HEK293 (cell line): Measurements from ENCODE around the gene SLC9A9.

Experiments
- CTCF ChIA-PET: fragments of 350-600 bp; formaldehyde crosslinking; extraction: SDS; loops from one replicate; lab custom pipeline; 2021; ENCODE audit warnings: antibody characterized with exemption; lab: Yijun Ruan, JAX
- POLR2A ChIA-PET: fragments of 300-600 bp; formaldehyde crosslinking; extraction: SDS; loops from one replicate; lab custom pipeline; 2020; ENCODE audit warnings: antibody characterized with exemption, inconsistent platforms; lab: Yijun Ruan, JAX
- H3K27ac ChIP-seq: fragments of 200-500 bp; sonication (Bioruptor generic); 2 replicates; pipeline ENCODE4 v1.5.1; 2014; ENCODE audit warnings: low read depth, low read length, control low read depth, inconsistent platforms; ENCODE audit errors: extremely low read depth
- H3K36me3 ChIP-seq, 2 experiments: fragments of 200-500 bp in 1 of 2; sonication (Bioruptor generic) in 1 of 2; 1 replicate in 1 of 2; 2 replicates in 1 of 2; pipeline ENCODE4 v1.5.1; 2014 to 2017; ENCODE audit warnings: inconsistent platforms in 2 of 2, low read length in 2 of 2; ENCODE audit not compliant: control insufficient read depth in 2 of 2, insufficient read depth in 1 of 2
- H3K4me1 ChIP-seq: fragments of 200-500 bp; sonication (Bioruptor generic); 2 replicates; pipeline ENCODE4 v1.5.1; 2014; ENCODE audit warnings: mild to moderate bottlenecking, low read length, inconsistent platforms; ENCODE audit not compliant: control insufficient read depth, insufficient read depth
- H3K4me3 ChIP-seq: 2 replicates; pipeline ENCODE4 v1.5.1; 2011; ENCODE audit warnings: low read depth, mild to moderate bottlenecking, control low read depth, low read length, moderate library complexity
- H3K9me3 ChIP-seq: fragments of 200-500 bp; sonication (Bioruptor generic); 2 replicates; pipeline ENCODE4 v1.5.1; 2014; ENCODE audit warnings: low read depth, low read length, inconsistent platforms; ENCODE audit not compliant: control insufficient read depth, insufficient read depth
- WT1 ChIP-seq: fragments of 450-650 bp; formaldehyde crosslinking; IDR thresholded peaks from 2 replicates; pipeline ENCODE4 v1.5.1; 2016; ENCODE audit warnings: missing biosample characterization, missing genetic modification characterization
- ZBTB17 ChIP-seq: fragments of 450-650 bp; formaldehyde crosslinking; IDR thresholded peaks from 2 replicates; pipeline ENCODE4 v1.5.1; 2016; ENCODE audit warnings: missing biosample characterization, missing genetic modification characterization
- ZBTB20 ChIP-seq: fragments of 450-650 bp; formaldehyde crosslinking; IDR thresholded peaks from 2 replicates; pipeline ENCODE4 v1.5.1; 2016; ENCODE audit warnings: missing biosample characterization, missing genetic modification characterization
- ZNF114 ChIP-seq: fragments of 450-650 bp; formaldehyde crosslinking; IDR thresholded peaks from 2 replicates; pipeline ENCODE4 v1.5.0; 2017; ENCODE audit warnings: missing biosample characterization, missing genetic modification characterization
- ZNF133 ChIP-seq: fragments of 450-650 bp; formaldehyde crosslinking; IDR thresholded peaks from 2 replicates; pipeline ENCODE4 v1.5.1; 2016; ENCODE audit warnings: missing biosample characterization, missing genetic modification characterization
- ZNF16 ChIP-seq: fragments of 450-650 bp; formaldehyde crosslinking; IDR thresholded peaks from 2 replicates; pipeline ENCODE4 v1.5.1; 2016; ENCODE audit warnings: low read depth, missing biosample characterization, missing genetic modification characterization
- ZNF169 ChIP-seq: fragments of 450-650 bp; formaldehyde crosslinking; IDR thresholded peaks from 2 replicates; pipeline ENCODE4 v1.5.1; 2016; ENCODE audit warnings: missing biosample characterization, missing genetic modification characterization
- ZNF174 ChIP-seq: fragments of 450-650 bp; formaldehyde crosslinking; IDR thresholded peaks from 2 replicates; pipeline ENCODE4 v1.5.0; 2017; ENCODE audit warnings: missing biosample characterization, mild to moderate bottlenecking, missing genetic modification characterization
- ZNF18 ChIP-seq: fragments of 450-650 bp; formaldehyde crosslinking; IDR thresholded peaks from 2 replicates; pipeline ENCODE4 v1.5.1; 2016; ENCODE audit warnings: missing biosample characterization, missing genetic modification characterization
- ZNF202 ChIP-seq: fragments of 450-650 bp; formaldehyde crosslinking; IDR thresholded peaks from 2 replicates; pipeline ENCODE4 v1.5.1; 2016; ENCODE audit warnings: missing biosample characterization, missing genetic modification characterization, borderline replicate concordance
- ZNF239 ChIP-seq: fragments of 450-650 bp; formaldehyde crosslinking; IDR thresholded peaks from 2 replicates; pipeline ENCODE4 v1.5.1; 2016; ENCODE audit warnings: missing biosample characterization, missing genetic modification characterization
- ZNF24 ChIP-seq: fragments of 450-650 bp; formaldehyde crosslinking; IDR thresholded peaks from 2 replicates; pipeline ENCODE4 v1.5.1; 2016; ENCODE audit warnings: missing biosample characterization, missing genetic modification characterization
- ZNF274 ChIP-seq, 2 experiments: fragments of 200-500 bp in 1 of 2; fragments of 450-650 bp in 1 of 2; sonication (Bioruptor generic) in 1 of 2; formaldehyde crosslinking in 1 of 2; IDR thresholded peaks; 2 replicates each; pipeline versions ENCODE4 v1.5.1 to v1.6.1; 2014 to 2016; ENCODE audit warnings: borderline replicate concordance in 1 of 2, inconsistent platforms in 1 of 2, low read length in 1 of 2, missing biosample characterization in 1 of 2, missing genetic modification characterization in 1 of 2
- ZNF426 ChIP-seq: fragments of 450-650 bp; formaldehyde crosslinking; IDR thresholded peaks from 2 replicates; pipeline ENCODE4 v1.5.1; 2017; ENCODE audit warnings: missing biosample characterization, missing genetic modification characterization, mild to moderate bottlenecking, inconsistent platforms, moderate library complexity
- ZNF548 ChIP-seq: fragments of 450-650 bp; formaldehyde crosslinking; IDR thresholded peaks from 2 replicates; pipeline ENCODE4 v1.5.1; 2016; ENCODE audit warnings: missing biosample characterization, missing genetic modification characterization
- ZNF623 ChIP-seq: fragments of 450-650 bp; formaldehyde crosslinking; IDR thresholded peaks from 2 replicates; pipeline ENCODE4 v1.5.1; 2016; ENCODE audit warnings: missing biosample characterization, missing genetic modification characterization
- ZNF654 ChIP-seq: fragments of 450-650 bp; formaldehyde crosslinking; IDR thresholded peaks from 2 replicates; pipeline ENCODE4 v1.5.1; 2016; ENCODE audit warnings: low read depth, missing biosample characterization, missing genetic modification characterization
- ZNF704 ChIP-seq: fragments of 450-650 bp; formaldehyde crosslinking; IDR thresholded peaks from 2 replicates; pipeline ENCODE4 v1.5.1; 2016; ENCODE audit warnings: missing biosample characterization, missing genetic modification characterization
- TF ChIP-seq, protein P1 (sequence below): fragments of 450-650 bp; formaldehyde crosslinking; IDR thresholded peaks from 2 replicates; pipeline ENCODE4 v1.5.1; 2016; ENCODE audit warnings: missing biosample characterization, missing genetic modification characterization
- TF ChIP-seq, protein P2 (sequence below): fragments of 450-650 bp; IDR thresholded peaks from 2 replicates; pipeline ENCODE4 v1.5.1; 2018; ENCODE audit warnings: missing biosample characterization, mild to moderate bottlenecking, missing genetic modification characterization
- TF ChIP-seq, protein P3 (sequence below): fragments of 450-650 bp; formaldehyde crosslinking; IDR thresholded peaks from 2 replicates; pipeline ENCODE4 v1.5.1; 2016; ENCODE audit warnings: missing biosample characterization, missing genetic modification characterization

Gene SLC9A9

GRCh38 chr3:143235614-143236204, 612.6 kb downstream of the SLC9A9 start:
- H3K36me3 ChIP-seq: no peaks in the 10 kb centered on the region
- CTCF ChIA-PET: no interaction called here
- H3K4me3 ChIP-seq: no peak overlapping the region
- no peak overlapping the region for H3K27ac ChIP-seq
- no peak for TF ChIP-seq ZBTB17 (tag by site-specific recombination)
- TF ChIP-seq, all 188 proteins: peak for 0
- no peaks in the 10 kb centered on the region for H3K4me1 ChIP-seq
- no peaks in the 10 kb centered on the region for H3K9me3 ChIP-seq
- POLR2A ChIA-PET: no interaction called here

DNA sequence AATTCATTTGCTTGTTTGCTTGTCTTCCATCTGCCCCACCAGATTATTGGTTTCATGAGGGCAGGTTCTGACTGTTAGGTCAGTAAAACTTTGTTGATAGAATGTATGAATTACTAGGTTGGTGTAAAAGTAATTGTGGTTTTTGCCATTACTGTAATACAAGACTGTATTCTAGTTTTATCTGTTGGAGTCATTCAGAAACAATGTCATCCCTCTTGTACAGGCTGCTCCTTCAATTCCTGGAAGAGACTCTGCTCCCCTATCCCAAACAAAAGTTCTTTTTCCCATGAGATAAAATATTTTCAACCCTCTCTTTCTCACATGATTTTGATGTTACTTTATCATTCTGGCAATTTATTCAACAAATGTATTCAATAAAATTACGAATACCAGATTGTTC, 613.7 kb downstream of the SLC9A9 start:
- H3K36me3 ChIP-seq: no peaks in the 10 kb centered on the region
- no peaks in the 10 kb centered on the region for H3K4me1 ChIP-seq
- ChIA-PET CTCF (no interaction called here), POLR2A (no interaction called here)
- no peak overlapping the region for H3K27ac ChIP-seq
- TF ChIP-seq ZNF202 (tag by site-specific recombination) (no peak), ZNF18 (tag by site-specific recombination) (no peak), ZNF548 (tag by site-specific recombination) (no peak), ZNF654 (no peak), ZNF169 (tag by site-specific recombination) (no peak), ZNF133 (no peak), ZNF239 (tag by site-specific recombination) (no peak), ZNF174 (tag by site-specific recombination) (no peak), ZNF704 (tag by site-specific recombination) (no peak), ZNF623 (no peak), ZNF426 (tag by site-specific recombination) (no peak), ZNF114 (no peak), ZBTB20 (tag by site-specific recombination) (no peak), ZNF274 (IDR thresholded peaks at IDR 0.05; ENCODE audit: low read length) (no peak), ZNF274 (tag by site-specific recombination; IDR thresholded peaks at IDR 0.05; ENCODE audit: borderline replicate concordance) (no peak), ZNF16 (tag by site-specific recombination) (no peak), ZNF24 (tag by site-specific recombination) (no peak), WT1 (no peak)
- TF ChIP-seq, protein P1, sequence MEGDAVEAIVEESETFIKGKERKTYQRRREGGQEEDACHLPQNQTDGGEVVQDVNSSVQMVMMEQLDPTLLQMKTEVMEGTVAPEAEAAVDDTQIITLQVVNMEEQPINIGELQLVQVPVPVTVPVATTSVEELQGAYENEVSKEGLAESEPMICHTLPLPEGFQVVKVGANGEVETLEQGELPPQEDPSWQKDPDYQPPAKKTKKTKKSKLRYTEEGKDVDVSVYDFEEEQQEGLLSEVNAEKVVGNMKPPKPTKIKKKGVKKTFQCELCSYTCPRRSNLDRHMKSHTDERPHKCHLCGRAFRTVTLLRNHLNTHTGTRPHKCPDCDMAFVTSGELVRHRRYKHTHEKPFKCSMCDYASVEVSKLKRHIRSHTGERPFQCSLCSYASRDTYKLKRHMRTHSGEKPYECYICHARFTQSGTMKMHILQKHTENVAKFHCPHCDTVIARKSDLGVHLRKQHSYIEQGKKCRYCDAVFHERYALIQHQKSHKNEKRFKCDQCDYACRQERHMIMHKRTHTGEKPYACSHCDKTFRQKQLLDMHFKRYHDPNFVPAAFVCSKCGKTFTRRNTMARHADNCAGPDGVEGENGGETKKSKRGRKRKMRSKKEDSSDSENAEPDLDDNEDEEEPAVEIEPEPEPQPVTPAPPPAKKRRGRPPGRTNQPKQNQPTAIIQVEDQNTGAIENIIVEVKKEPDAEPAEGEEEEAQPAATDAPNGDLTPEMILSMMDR (tag by site-specific recombination): no peak
- TF ChIP-seq, protein P2, sequence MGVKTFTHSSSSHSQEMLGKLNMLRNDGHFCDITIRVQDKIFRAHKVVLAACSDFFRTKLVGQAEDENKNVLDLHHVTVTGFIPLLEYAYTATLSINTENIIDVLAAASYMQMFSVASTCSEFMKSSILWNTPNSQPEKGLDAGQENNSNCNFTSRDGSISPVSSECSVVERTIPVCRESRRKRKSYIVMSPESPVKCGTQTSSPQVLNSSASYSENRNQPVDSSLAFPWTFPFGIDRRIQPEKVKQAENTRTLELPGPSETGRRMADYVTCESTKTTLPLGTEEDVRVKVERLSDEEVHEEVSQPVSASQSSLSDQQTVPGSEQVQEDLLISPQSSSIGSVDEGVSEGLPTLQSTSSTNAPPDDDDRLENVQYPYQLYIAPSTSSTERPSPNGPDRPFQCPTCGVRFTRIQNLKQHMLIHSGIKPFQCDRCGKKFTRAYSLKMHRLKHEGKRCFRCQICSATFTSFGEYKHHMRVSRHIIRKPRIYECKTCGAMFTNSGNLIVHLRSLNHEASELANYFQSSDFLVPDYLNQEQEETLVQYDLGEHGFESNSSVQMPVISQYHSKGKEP (tag by site-specific recombination): no peak
- TF ChIP-seq, protein P3, sequence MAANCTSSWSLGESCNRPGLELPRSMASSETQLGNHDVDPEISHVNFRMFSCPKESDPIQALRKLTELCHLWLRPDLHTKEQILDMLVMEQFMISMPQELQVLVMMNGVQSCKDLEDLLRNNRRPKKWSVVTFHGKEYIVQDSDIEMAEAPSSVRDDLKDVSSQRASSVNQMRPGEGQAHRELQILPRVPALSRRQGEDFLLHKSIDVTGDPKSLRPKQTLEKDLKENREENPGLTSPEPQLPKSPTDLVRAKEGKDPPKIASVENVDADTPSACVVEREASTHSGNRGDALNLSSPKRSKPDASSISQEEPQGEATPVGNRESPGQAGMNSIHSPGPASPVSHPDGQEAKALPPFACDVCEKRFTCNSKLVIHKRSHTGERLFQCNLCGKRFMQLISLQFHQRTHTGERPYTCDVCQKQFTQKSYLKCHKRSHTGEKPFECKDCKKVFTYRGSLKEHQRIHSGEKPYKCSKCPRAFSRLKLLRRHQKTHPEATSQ (tag by site-specific recombination): no peak
- H3K4me3 ChIP-seq: no peak overlapping the region
- H3K9me3 ChIP-seq: no peaks in the 10 kb centered on the region
